HG03280 (cell line): ENCODE results near the gene TSSK2.

Source experiments
- ATAC-seq: cut with Tn5 transposase; IDR thresholded peaks from one replicate; pipeline ENCODE4 v1.9.1; 2021; ENCODE audit warnings: mild to moderate bottlenecking, moderate library complexity; ENCODE audit not compliant: unreplicated experiment

TSSK2 gene

DNA sequence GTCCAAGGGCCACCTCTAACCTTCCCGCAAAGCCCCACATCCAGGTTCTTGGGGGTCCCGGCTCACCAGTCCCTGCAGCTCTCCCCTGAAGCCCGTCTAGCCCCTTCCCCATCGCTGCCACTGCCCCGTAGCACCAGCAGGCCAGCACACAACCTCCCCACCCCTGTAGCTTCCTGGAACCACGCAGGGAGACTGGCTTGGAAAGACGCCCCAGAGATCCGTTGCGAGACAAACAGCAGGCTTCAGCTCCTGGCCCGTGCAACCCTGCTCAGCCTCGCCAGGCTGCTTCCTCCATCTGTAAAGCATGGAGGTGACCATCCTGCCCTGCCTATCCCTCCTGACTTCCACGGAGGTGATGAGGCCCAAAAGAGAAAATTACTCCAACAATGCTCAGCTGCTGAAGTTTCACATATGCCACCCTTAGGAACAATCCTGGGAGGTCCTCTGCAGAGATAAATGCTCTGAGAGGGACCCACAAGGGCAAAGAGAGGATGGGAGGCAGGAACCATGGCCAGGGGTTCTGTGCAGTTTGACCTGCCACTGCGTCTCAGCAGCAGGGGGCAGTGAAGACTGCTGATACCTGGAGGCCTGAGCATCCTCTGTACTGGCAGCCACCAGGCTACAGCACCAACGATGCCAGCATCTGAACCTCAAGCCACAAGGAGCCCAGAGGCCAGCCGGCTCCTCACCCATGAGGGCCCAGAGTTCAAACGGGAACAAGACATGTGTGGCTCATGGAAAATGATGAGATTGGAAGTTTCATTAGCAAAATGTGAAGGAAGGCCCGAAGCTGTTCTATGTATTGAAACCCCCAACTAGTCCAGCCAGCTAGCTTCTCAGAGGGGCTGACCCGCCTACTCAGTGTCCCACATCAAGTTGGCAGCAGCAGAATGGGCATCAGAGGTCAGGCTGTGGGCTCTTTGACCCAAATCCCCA lies 25.0 kb upstream of the TSSK2 start:
- no peak for ATAC-seq

DNA sequence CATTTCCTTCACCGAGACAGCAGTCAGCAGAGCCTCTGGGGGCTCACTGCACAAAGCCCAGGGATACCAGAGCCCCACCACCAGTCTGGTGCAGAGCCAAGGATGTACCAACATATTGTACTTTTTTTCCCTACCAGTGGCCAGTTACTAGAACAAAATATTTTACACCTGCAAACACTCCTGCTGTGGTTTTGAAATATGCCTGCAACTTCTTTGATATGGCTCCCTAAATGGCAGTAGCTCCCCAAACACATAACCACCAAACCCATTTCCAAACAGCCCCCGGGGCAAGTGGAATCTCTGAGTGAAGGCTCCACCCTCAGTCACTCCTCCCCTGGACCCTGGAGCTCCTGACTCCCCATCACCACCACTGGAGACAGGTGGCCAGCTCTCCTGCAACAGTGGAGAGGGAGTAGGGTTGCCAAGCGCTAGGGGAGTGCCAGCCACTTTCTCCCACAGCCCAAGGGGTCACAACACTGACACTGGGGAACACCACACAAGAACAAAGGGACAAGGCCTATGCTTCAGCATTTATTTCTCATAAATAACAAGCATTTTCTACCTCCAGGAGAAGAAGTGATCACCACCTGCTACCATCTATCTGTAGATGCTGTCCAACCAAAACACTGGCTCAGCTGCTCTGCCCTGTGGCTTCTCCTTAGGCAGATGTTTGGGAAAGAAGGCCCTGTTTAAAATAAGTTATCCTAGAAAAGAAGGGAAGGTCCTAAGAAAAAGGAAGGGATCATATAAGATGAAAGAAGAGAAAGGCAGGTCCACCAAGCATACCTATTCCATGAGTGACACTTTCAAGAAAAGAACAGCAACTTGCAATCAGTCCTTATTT lies 24.0 kb upstream of the TSSK2 start:
- ATAC-seq: no peak

DNA sequence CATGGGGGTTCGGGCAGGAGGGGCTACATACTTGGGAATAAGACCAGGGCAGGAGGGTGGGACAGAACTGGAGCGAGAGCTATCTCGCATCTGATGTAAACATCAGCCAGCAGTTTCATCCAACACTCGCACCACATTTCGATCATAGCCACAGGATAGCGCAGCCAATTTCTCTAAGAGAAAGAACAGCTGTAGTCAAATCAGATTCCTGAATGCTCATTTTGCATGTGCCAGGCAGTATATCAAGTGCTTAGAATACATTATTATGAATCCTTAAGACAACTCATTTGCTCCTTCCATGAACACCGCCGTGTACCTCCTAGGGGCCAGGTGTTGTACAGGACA lies 23.4 kb upstream of the TSSK2 start:
- no peak for ATAC-seq

DNA sequence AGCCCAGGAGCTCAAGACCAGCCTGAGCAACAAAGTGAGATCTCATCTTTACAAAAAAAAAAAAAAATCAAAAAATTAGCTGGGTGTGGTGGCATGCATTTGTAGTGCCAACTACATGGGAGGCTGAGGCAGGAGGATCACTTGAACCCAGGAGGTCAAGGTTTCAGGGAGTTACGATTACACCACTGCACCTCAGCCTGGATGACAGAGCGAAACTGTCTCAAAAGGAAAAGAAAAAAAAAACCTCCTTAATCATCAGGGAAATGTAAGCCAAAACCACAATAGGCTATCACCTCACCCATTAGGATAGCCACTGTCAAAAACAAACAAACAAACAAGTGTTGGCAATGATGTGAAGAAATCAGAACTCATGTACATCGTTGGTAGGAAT lies 22.3 kb upstream of the TSSK2 start:
- no peak for ATAC-seq

DNA sequence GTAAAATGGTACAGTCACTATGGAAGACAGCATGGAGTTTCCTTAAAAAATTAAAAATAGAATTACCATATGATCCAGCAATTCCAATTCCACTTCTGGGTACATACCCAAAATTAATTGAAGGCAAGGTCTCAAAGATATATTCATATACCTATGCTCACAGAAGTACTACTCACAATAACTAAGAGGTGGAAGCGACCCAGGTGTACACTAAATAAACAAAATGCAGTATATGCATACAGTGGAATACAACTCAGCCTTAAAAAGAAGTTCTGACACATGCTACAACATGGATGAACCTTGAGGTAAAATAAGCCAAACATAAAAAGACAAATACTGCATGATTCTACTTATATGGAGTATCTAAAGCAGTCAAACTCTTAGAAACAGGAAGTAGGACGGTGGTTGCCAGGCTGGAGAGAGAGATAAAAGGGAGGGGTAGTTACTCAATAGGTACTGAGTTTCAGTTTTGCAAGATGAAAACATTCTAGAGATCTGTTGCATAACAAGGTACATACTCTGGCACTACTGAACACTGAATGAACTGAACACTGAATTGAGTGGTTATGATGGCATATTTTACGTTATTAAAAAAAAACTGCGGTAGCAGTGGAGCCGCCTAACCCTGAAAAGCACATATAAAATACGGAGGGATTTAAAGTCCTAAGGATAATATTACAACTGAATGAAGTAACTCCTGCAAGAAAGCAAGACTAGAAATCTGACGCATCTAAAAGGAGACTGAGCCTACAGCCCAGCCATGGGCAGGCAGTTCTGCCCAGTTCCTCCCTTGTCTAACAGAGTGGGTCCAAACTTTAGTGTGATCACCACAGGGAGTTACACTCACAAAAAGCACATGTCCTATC lies 21.7 kb upstream of the TSSK2 start:
- ATAC-seq: peak; percentile 86

DNA sequence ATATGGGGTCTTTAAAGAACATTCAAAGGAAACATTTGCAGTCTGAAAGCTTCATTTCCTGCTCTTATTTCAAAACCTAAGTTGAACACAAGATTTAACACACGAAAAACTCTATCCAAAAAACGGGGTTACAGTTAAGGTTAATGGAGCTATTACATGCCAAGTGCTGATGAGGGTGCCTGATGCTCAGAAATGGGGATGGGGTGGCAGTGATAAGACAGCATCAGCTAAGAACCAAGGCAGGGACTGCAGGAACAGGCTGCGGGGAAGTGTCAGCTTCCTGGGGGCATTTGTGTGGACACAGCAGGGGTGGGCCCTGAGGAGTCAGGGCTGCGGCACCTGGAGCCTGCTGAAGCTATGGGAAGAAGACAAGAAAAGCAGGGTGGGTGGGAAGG lies 21.0 kb upstream of the TSSK2 start:
- ATAC-seq: no peak

DNA sequence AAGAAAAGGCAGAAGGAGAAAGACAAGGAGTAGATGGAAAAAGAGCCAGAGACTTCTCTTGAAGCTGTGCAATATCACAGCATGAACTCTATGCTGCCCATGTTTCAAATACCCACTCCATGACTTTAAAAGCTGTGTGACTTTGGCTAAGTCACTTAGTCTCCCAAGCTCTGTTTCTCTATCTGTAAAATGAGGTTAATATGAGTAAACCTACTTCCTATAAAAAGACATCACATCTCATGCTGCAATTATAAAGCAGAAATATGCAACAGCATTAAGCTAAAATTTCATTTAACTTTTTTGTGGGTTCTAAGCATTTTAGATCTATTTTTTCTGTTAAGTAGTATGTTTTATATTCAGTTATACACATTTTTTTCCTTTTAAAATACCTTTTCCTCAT lies 20.5 kb upstream of the TSSK2 start:
- no peak for ATAC-seq

DNA sequence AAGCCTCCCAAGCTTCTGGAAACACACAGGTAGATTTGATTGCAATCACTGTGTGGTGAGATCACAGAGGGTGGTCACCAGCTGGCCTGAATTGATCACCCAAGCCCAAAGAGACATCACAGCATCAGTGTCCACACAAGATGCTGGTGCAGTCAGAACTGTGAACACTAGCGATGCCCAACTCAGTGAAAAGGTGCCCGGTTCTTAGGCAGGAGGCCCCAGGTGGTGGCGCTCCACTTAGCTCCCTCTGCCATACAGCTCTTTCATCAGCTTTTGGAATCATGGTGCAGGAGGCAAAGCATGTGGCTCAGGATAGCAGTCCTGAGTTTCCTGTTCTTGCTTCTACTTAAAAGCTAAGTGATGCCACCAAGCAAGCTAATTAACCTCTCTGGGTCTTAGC lies 20.0 kb upstream of the TSSK2 start:
- no peak for ATAC-seq

DNA sequence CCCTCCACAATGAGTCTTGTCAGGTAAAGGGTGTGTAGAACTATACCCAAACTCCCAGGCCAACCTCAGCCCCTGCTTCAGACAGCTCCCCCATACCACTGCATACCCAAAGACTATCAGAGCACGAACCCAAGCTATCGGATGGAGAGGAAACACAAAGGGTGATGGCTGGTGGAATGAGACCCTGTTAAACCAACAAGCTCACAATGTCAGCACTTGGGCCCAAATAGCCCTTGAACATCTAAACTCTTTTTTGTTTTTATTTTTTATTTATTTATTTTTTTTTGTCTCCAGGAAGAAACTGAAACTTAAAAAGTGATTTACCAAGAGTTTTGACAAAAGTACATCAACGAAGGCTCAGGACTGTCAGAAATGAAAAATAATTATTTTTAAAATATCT lies 19.5 kb upstream of the TSSK2 start:
- ATAC-seq: no peak

DNA sequence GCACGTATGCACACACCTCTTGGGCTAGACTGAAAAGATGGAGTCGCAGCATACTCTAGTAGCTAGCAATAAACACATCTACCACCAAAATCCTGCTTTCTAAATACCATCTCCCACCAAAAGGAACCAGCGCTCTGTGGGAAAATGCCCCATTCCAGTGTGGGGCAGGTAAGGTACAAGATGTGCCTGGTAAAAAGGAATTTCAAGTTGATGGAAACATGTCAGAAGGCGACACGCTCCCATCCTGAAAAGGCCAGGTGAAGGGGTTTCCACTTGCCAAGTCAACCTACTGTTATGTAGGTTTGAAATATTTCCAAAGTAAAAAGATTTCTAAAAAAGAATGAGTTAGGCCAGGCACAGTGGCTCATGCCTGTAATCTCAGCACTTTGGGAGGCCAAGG lies 17.7 kb upstream of the TSSK2 start:
- ATAC-seq: no peak

DNA sequence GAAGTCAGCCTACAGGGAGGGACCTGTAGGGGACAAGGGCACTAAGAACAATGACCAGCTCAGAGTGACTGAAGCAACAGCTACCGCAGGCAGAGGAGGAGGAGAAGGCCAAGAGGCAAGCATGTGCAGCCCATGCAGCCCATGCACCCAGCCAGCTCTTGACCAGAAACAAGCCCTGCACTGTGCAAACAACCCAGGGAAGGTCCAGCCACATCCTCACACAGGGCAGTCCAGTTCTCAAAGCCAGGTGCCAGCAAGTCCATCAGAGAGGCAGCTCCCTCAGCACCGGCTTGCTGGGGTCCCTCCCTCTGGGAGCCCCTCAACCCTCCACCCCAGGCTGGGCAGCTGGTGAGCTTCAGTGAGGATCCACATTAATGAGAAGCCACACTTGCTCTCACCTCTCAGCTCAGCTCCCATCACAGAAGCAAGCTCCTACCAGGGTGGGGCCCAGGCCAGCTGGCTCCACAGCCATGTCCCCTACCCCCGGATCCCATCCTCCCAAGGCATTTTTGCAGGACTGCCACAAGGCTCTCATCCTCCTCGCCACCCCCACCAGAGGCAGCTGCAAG lies 16.0 kb upstream of the TSSK2 start:
- no peak for ATAC-seq

DNA sequence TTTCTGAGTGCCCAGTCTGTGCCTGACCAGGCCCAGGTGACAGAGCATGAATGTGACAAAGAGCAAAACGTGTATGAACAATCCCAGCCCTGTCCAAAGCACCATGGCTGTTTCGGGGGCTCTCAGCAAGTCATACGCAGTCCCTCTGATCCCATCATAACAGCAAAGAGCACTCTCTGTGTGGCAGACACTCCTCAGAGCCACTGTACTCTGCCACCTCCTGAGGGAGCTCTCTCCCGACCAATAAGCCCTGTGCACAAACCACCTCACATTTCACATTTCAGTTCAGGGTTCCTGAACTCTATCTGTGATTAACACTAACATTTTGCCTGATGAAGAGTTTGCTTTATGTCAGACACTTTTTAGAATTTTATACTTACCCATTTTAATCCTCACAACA lies 15.5 kb upstream of the TSSK2 start:
- no peak for ATAC-seq

DNA sequence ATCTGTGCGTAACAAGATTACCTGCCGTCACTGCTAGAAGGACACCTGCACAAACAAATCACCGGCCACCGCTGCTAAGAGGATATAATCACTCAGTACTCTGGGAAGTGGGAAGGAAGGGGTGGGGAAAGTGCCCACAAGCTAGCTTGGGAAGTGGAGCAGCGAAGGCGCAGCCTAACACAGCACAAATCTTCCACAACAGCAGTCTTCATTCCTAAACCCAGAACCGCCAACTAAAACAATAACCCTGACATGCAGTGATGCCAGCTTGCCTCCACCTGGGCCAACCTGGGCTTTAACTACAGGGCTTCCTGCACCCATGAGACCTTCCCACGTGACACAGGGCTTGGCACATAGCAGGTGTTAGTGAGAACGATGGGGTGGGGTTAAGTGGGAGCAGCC lies 14.0 kb upstream of the TSSK2 start:
- ATAC-seq: no peak

DNA sequence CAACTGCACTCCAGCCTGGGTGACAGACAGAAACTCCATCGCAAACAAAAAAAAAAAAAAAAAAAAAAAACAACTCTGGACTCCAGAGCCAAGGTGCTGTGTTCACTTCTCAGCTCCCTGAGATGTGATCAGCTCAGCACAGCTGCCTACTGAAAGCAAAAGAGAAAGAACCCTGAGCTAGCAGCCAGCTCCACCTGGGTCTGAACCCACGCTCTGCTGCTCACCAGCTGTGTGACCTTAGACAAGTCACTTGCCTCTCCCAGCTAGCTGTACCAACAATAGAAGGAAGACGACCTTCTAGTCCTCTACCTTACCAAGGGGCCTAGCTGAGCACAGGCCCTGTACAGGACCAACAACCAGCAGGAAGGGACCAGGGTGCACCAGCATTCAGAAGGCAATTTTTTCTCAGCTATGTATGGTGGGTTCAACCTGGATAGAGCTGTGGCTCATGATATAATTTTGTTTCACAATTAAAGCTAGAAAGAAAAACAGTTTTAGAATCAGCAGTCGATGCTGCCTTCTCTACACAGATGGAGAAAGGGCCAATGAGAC lies 12.7 kb upstream of the TSSK2 start:
- ATAC-seq: peak; percentile 39

DNA sequence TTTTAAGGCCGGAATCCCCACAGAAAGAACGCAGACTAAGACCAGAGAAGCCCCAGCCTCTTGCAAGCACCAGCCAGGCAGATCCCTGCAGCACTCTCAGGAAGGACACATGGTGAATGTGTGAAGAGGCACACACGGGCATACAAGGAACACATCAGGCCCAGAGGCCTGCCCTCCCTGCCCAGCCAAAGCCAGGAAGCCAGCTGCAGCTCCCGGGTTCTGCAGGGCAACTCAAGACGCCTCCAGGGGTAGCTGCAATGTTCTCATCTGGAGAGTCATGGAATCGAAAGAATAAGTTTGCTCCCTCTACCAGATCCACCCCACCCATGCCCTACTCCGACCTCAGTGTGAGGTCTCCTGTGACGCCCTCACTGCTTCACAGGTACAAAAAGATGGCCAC lies 11.2 kb upstream of the TSSK2 start:
- ATAC-seq: no peak

DNA sequence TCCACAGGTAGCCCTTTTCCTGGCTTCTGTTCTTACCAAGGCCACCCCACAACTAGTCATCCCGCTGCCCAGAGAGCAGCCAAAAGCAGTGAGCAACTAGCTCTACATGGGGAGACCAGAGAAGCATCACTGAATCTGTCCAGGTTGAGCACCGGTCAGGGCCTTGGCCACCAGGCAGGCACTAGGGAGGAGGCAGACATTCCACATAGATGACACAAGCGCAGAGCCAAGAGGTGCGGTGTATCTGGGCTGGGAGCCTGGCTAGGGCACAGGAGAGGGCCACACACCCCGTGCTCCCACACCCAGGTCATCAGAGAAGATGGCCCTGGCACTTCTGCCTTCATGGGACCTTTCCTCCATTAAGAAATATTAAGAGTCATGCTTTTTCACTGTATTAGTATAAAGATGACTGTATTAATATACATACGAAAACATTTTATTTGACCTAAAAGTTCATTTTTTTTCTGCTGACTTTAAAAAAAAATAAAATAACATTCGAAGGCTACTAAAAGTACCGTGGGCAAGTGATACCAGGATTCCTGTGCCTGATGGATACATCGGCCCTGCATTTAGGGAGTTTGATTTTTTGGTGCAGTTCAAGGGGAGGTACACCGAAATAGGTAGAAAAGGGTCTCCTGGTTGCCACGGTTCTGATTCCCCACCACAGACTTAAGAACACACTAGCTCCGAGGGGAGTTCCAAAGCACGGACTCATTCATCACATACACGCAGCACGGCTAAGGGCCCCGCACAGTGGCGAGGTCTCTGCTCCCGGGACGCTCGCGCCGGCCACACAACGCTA lies 10.1 kb upstream of the TSSK2 start:
- ATAC-seq: peak; percentile 4

DNA sequence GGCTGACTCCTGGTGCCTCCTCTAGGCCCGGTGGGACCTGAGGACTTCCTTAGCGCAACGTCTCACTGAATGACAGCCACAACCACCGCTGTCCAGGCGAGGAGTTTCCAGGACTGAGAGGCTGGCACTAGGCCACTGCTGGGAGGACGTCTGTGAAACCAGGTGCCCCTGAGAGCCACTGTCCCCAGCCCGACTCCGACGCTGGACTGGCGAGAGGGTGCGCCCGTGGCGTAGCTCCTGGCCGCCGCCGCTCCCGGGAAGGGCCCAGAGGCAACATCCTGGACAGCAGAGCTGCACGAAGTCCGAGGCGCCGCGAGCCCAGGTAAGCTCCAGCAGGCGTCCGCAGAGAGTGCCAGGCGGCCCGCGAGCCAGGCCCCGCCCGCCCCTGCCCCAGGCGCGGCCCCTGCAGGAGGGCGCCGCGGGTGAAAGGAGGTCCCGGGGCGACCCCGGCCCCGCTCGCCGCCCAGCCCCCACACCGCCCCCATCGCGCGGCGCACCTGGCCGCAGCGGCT lies 9.4 kb upstream of the TSSK2 start:
- ATAC-seq: peak; percentile 10

DNA sequence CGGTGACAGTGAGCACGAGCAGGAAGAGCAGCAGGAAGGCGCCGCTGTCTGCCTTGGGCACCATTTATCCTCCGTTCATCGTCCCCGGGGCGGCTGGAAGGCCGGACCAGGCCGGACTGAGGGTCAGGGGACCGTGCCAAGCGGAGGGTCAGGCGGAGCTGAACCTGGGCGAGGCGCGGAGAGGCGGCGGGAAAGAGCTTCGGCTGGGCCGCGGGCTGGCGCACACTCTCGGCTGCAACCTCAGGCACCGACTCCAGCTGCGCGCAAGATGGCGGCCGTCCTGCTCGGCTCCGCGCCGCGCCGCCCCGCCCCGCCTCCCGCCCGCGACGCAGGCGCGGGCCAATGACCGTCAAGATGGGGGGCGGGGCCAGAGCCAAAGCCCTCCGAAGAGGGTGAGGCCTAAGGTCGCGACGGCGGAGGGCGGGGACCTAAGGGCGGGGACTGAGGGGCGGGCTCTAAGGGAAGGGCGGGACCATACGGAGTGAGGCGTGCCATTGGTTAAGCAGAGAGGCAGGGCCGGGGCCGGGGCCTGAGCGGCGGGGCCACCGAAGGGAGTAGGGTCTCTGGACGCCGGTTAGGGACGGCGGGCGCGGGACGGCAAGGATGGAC lies 8.9 kb upstream of the TSSK2 start, which contains the start of gene DGCR2:
Gene DGCR2 (minus strand): TSS at position 270 of the 609 bp plus-strand sequence. CDS start 206 bp downstream, at position 64.
- ATAC-seq: peak; percentile 87
